K562 (cell line): ENCODE results near the gene PPT2. TPM values are rescaled to one million over a fixed set of nuclear protein-coding genes. Genes with fewer than 3 reads are reported as not detected.

Experiments used
- ATF2 ChIP-seq: sonication (generic); formaldehyde crosslinking; IDR thresholded peaks from 2 replicates; pipeline ENCODE4 v1.8.1; 2022; ENCODE audit warnings: missing genetic modification reagents
- CEBPB ChIP-seq: fragments of 450-650 bp; IDR thresholded peaks from 2 replicates; pipeline ENCODE4 v1.6.1; 2016; ENCODE audit warnings: missing genetic modification characterization, missing compliant biosample characterization
- E2F1 ChIP-seq: sonication (generic); formaldehyde crosslinking; IDR thresholded peaks from 2 replicates; pipeline ENCODE4 v1.8.1; 2023; ENCODE audit warnings: mild to moderate bottlenecking, missing genetic modification reagents, moderate library complexity
- HDGF ChIP-seq: fragments of 450-650 bp; IDR thresholded peaks from 2 replicates; pipeline ENCODE4 v1.6.1; 2016
- MXI1 ChIP-seq: IDR thresholded peaks from 2 replicates; pipeline ENCODE4 v1.6.1; 2011; ENCODE audit warnings: low read depth, mild to moderate bottlenecking, improper control_type of control experiment, low read length
- SAP30 ChIP-seq: fragments of 200-600 bp; sonication (generic); IDR thresholded peaks from 2 replicates; pipeline ENCODE4 v1.6.1; 2012; ENCODE audit warnings: borderline replicate concordance, low read depth, mild to moderate bottlenecking, moderate library complexity, low read length, control low read depth, inconsistent platforms; ENCODE audit not compliant: insufficient read depth, poor library complexity, severe bottlenecking
- SIN3B ChIP-seq: fragments of 450-650 bp; IDR thresholded peaks from 2 replicates; pipeline ENCODE4 v1.6.1; 2017; ENCODE audit warnings: low read depth, mild to moderate bottlenecking, moderate library complexity
- ZFX ChIP-seq: sonication (generic); formaldehyde crosslinking; IDR thresholded peaks from 2 replicates; pipeline ENCODE4 v1.8.0; 2022; ENCODE audit warnings: mild to moderate bottlenecking, missing genetic modification reagents, moderate library complexity
- ZNF165 ChIP-seq: fragments of 250-450 bp; sonication (Bioruptor Pico); IDR thresholded peaks from 2 replicates; pipeline ENCODE4 v1.4.0; 2020; ENCODE audit warnings: borderline replicate concordance
- ZNF184 ChIP-seq: sonication (generic); formaldehyde crosslinking; IDR thresholded peaks from 2 replicates; pipeline ENCODE4 v1.5.0; 2020; ENCODE audit warnings: missing genetic modification reagents
- ZNF280A ChIP-seq: fragments of 450-650 bp; IDR thresholded peaks from 2 replicates; pipeline ENCODE4 v1.6.1; 2018; ENCODE audit warnings: mild to moderate bottlenecking, low read depth; ENCODE audit not compliant: partially characterized antibody
- ZNF347 ChIP-seq: fragments of 450-650 bp; formaldehyde crosslinking; IDR thresholded peaks from 2 replicates; pipeline ENCODE4 v1.4.0; 2020; ENCODE audit warnings: low read depth, mild to moderate bottlenecking, moderate library complexity
- ZNF717 ChIP-seq: fragments of 250-450 bp; sonication (Bioruptor Pico); IDR thresholded peaks from 2 replicates; pipeline ENCODE4 v1.5.0; 2021
- ZNF764 ChIP-seq: fragments of 250-450 bp; sonication (Bioruptor Pico); IDR thresholded peaks from 2 replicates; pipeline ENCODE4 v1.4.0; 2020; ENCODE audit warnings: low read depth, mild to moderate bottlenecking, moderate library complexity
- polyA plus RNA-seq, 8 experiments: library from polyadenylated mRNA; depleted of rRNA in 4 of 8; stranded (reverse) in 5 of 8; unstranded in 3 of 8; fragments of >200 nt; fragmentation: Nextera tagmentation in 2 of 8; fragmentation: Illumina TruSeq in 1 of 8; extraction: Ambion mirVana in 2 of 8; extraction: Trizol in 1 of 8; gene quantifications; 2 replicates each; pipeline versions ENCODE4 v1.2.1 to v1.2.3, GENCODE V29; 2011 to 2014; ENCODE audit warnings: inconsistent platforms in 1 of 8, missing spikeins in 1 of 8
- total RNA-seq, 7 experiments: library from RNA; depleted of rRNA in 6 of 7; stranded (reverse); fragments of >200 nt in 6 of 7; fragmentation: Illumina TruSeq in 2 of 7; extraction: Trizol in 2 of 7; gene quantifications; 2 replicates each; pipeline versions ENCODE4 v1.2.1 to v1.2.3, GENCODE V29; 2011 to 2021; ENCODE audit warnings: low replicate concordance in 1 of 7
- TF ChIP-seq, protein P1 (sequence below), 2 experiments: IDR thresholded peaks; 2 replicates each; pipeline ENCODE4 v1.6.1; 2012; ENCODE audit warnings: improper control_type of control experiment in 2 of 2, low read depth in 2 of 2, low read length in 2 of 2, borderline replicate concordance in 1 of 2
- TF ChIP-seq, protein P2 (sequence below): sonication (generic); formaldehyde crosslinking; IDR thresholded peaks from 2 replicates; pipeline ENCODE4 v1.8.0; 2022; ENCODE audit warnings: mild to moderate bottlenecking, missing genetic modification reagents
- TF ChIP-seq, protein P3 (sequence below): sonication (generic); formaldehyde crosslinking; IDR thresholded peaks from 2 replicates; pipeline ENCODE4 v1.8.1; 2023; ENCODE audit warnings: mild to moderate bottlenecking, missing genetic modification reagents

Gene PPT2
- total and polyA plus RNA-seq, 9 of the 15 experiments (the other 6 are each of a cell fraction or from before 2014, with no cell fraction given), result 27.4 to 98.8 (median 69.9) TPM

DNA sequence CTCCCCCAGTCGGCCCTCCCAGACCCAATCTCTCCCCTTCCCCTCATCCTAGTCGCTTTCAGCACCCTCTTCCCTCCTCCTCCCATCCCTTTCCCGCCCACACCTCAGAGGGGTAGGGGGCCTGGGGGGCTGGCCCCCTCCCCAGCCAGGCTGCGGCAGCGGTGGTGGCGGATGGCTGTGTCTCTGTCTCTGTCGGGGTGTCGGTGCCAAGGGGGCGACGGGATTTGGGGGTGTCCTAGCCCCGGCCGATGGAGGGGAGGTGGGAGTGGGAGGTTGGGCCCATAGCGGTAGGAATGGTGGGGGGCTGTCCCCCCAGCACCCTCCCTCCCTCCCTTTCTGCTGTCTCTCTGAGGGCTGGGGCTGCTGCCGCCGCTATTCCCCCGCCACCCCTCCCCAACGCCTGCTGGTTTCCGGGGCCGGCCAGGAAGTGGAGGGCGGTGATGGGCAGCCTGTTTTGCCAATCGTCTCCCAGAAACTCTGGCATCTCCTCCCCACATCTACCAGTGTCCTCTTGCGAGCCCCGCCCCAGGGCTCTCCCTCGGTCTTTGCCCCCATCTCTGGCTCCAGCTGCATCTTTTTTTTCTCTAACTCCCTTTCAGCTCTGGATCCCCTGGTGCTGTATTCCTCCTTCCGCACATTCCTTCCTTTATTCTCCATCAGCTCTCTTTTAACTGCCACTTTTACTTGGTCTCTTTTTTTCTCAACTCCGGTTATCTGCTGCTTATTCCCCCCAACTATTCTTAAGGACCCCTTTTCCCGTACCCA, 22.0 kb downstream of the PPT2 start, which contains the start of gene AGPAT1 (continued):
- TF ChIP-seq, protein P1, sequence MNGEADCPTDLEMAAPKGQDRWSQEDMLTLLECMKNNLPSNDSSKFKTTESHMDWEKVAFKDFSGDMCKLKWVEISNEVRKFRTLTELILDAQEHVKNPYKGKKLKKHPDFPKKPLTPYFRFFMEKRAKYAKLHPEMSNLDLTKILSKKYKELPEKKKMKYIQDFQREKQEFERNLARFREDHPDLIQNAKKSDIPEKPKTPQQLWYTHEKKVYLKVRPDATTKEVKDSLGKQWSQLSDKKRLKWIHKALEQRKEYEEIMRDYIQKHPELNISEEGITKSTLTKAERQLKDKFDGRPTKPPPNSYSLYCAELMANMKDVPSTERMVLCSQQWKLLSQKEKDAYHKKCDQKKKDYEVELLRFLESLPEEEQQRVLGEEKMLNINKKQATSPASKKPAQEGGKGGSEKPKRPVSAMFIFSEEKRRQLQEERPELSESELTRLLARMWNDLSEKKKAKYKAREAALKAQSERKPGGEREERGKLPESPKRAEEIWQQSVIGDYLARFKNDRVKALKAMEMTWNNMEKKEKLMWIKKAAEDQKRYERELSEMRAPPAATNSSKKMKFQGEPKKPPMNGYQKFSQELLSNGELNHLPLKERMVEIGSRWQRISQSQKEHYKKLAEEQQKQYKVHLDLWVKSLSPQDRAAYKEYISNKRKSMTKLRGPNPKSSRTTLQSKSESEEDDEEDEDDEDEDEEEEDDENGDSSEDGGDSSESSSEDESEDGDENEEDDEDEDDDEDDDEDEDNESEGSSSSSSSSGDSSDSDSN (IDR thresholded peaks at IDR 0.05; ENCODE audit: borderline replicate concordance in 1 of 2, low read depth in 2 of 2, low read length in 2 of 2), result no peak
- TF ChIP-seq ZNF165 (no peak), ATF2 (CRISPR knock-in tag) (no peak), ZNF347 (no peak), MXI1 (no peak), E2F1 (CRISPR knock-in tag) (no peak), SAP30 (peak; percentile 63), ZNF764 (CRISPR knock-in tag) (no peak), ZNF184 (CRISPR knock-in tag) (no peak), HDGF (peak; percentile 93; the same call in 1 of the 2 replicates), SIN3B (peak; percentile 20; the same call in 1 of the 2 replicates), CEBPB (no peak), ZNF717 (CRISPR knock-in tag) (no peak), ZNF280A (no peak), ZFX (no peak)
- TF ChIP-seq, protein P2, sequence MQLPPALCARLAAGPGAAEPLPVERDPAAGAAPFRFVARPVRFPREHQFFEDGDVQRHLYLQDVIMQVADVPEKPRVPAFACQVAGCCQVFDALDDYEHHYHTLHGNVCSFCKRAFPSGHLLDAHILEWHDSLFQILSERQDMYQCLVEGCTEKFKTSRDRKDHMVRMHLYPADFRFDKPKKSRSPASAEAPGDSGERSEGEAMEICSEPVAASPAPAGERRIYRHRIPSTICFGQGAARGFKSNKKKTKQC (CRISPR knock-in tag), result no peak
- TF ChIP-seq, protein P3, sequence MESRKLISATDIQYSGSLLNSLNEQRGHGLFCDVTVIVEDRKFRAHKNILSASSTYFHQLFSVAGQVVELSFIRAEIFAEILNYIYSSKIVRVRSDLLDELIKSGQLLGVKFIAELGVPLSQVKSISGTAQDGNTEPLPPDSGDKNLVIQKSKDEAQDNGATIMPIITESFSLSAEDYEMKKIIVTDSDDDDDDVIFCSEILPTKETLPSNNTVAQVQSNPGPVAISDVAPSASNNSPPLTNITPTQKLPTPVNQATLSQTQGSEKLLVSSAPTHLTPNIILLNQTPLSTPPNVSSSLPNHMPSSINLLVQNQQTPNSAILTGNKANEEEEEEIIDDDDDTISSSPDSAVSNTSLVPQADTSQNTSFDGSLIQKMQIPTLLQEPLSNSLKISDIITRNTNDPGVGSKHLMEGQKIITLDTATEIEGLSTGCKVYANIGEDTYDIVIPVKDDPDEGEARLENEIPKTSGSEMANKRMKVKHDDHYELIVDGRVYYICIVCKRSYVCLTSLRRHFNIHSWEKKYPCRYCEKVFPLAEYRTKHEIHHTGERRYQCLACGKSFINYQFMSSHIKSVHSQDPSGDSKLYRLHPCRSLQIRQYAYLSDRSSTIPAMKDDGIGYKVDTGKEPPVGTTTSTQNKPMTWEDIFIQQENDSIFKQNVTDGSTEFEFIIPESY, result no peak
